Sigmoid colon (tissue), 7 donors: ENCODE data around the gene IGF2R. TPM values are rescaled to one million over a fixed set of nuclear protein-coding genes. Genes with fewer than 3 reads are reported as not detected.

Experiments
- DNase-seq: peaks from one replicate; pipeline ENCODE4 v3.0.0-alpha.2; 2019
- H3K27ac ChIP-seq, 4 donors: fragments of 200-600 bp; sonication (generic); one replicate each; pipeline ENCODE4 v1.5.1; 2016 to 2019; ENCODE audit warnings: mild to moderate bottlenecking in 1 of 4
- H3K27me3 ChIP-seq, 3 donors: fragments of 200-600 bp; sonication (generic); one replicate each; pipeline ENCODE4 v1.5.1; 2019; ENCODE audit warnings: mild to moderate bottlenecking in 1 of 3
- H3K36me3 ChIP-seq, 4 donors: fragments of 200-600 bp; sonication (generic); one replicate each; pipeline ENCODE4 v1.5.1; 2016 to 2019
- H3K4me1 ChIP-seq, 4 donors: fragments of 200-600 bp; sonication (generic); one replicate each; pipeline ENCODE4 v1.5.1; 2017 to 2019
- H3K4me3 ChIP-seq, 4 donors: fragments of 200-600 bp; sonication (generic); one replicate each; pipeline ENCODE4 v1.5.1; 2017 to 2019; ENCODE audit warnings: mild to moderate bottlenecking in 2 of 4, moderate library complexity in 1 of 4
- H3K9me3 ChIP-seq, 4 donors: fragments of 200-600 bp in 3 of 4; sonication (generic) in 3 of 4; one replicate each; pipeline versions ENCODE4 v1.5.1 to v1.6.1; 2013 to 2019
- CTCF ChIP-seq, 4 experiments: fragments of 450-650 bp in 3 of 4; fragments of 200-600 bp in 1 of 4; IDR thresholded peaks; one replicate each; pipeline ENCODE4 v1.5.1; 2016 to 2019; ENCODE audit warnings: antibody characterized with exemption in 4 of 4, mild to moderate bottlenecking in 3 of 4, moderate library complexity in 2 of 4
- EP300 ChIP-seq, 4 donors: sonication (generic); formaldehyde crosslinking; IDR thresholded peaks; one replicate each; pipeline ENCODE4 v1.6.1; 2017; ENCODE audit warnings: antibody characterized with exemption in 4 of 4
- POLR2A ChIP-seq, 2 donors: fragments of 450-650 bp; IDR thresholded peaks; one replicate each; pipeline ENCODE4 v1.6.1; 2016; ENCODE audit warnings: antibody characterized with exemption in 2 of 2, mild to moderate bottlenecking in 2 of 2, moderate library complexity in 2 of 2
- POLR2AphosphoS5 ChIP-seq, 4 donors: sonication (generic); formaldehyde crosslinking; IDR thresholded peaks; one replicate each; pipeline ENCODE4 v1.6.1; 2017; ENCODE audit warnings: antibody characterized with exemption in 4 of 4
- WGBS, 2 donors: extraction: QIAGEN DNeasy Blood & Tissue Kit; methylation state at CpG; one replicate each; pipeline ENCODE4 v1.1.7; 2013; 5-methylcytosine and 5-hydroxymethylcytosine counted together
- intact Hi-C: fragments of 100-400 bp; cut with DNase I; formaldehyde crosslinking; loops from one replicate; pipeline ENCODE4 v1.15.1; 2023
- polyA plus RNA-seq, 3 donors: library from polyadenylated mRNA; stranded (reverse); fragments of 200-250 nt; gene quantifications; one replicate each; pipeline ENCODE4 v1.2.3, GENCODE V29; 2013
- total RNA-seq, 4 donors: library from RNA; depleted of rRNA; stranded (reverse); fragments of >200 nt; gene quantifications; one replicate each; pipeline ENCODE4 v1.1.0, GENCODE V29; 2016
- donor health status: healthy with polysubstance abuse.
- donor health status: Bipolar disorder and iron deficiency.
- donor health status: healthy.

Gene IGF2R
- total and polyA plus RNA-seq, 7 donors, result 3.6 to 80.9 (median 41.3) TPM

DNA sequence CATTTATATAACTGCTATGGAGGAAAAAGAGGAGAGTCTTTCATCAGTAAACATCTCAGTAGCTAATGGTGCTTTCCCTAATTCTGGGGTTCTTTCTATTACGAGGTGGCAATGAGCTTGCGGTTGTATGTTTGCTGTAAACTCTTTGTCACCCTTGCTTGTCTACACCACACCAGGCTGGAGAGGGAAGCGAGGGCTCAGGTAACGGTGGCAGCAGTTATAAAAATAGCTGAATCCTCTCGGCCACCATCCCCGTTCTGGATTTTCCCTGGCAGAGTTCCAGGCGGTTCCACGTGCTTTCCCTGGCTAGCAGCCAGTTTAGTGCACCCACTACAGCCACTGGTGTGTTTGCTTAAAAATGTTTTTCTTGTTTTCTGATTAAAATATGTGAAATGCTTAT, 39.1 kb upstream of the IGF2R start:
- H3K4me1 ChIP-seq, result no peaks in the 10 kb centered on the region
- no peak for TF ChIP-seq CTCF (IDR thresholded peaks at IDR 0.05)
- no peak for TF ChIP-seq EP300 (IDR thresholded peaks at IDR 0.05)
- no peak for TF ChIP-seq POLR2A (IDR thresholded peaks at IDR 0.05)
- TF ChIP-seq POLR2AphosphoS5 (IDR thresholded peaks at IDR 0.05), result no peak
- WGBS, 2 donors, result 11 to 34% methylated on average over 8 of the region's 8 CpGs
- no peak overlapping the region for H3K27ac ChIP-seq
- no peak overlapping the region for H3K4me3 ChIP-seq
- intact Hi-C loops, result no loop called here
- no peaks in the 10 kb centered on the region for H3K27me3 ChIP-seq
- no peak for DNase-seq
- no peaks in the 10 kb centered on the region for H3K9me3 ChIP-seq
- H3K36me3 ChIP-seq, result no peaks in the 10 kb centered on the region

- TF ChIP-seq POLR2AphosphoS5 (IDR thresholded peaks at IDR 0.05), result no peak
- no peak for TF ChIP-seq CTCF (IDR thresholded peaks at IDR 0.05)
- no peak for TF ChIP-seq POLR2A (IDR thresholded peaks at IDR 0.05)
- no peak for TF ChIP-seq EP300 (IDR thresholded peaks at IDR 0.05)
- intact Hi-C loops, result no loop called here
- WGBS, 2 donors, result 86 to 90% methylated on average over 3 of the region's 3 CpGs
Observed at GRCh38 chr6:159931112-159931511, 37.8 kb upstream of the IGF2R start.

DNA sequence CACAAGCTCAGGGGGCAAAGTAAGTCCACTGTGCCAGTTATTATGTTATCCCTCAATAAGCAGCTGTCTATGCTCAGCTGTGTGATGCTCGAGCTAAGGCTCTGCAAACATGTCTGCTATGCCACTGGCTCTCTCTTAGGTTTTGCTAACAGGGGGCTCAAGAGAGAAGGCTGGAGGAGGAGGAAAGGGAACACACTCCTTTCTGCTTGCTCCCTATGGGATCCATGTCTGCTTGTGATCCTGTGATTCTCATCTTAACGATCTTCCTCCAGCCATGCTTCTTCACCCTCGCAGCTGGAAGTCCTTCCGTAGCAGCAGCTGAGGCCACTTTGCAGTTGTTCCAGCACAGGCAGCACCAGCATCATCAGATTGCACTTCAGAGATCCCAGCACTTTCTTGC, 37.0 kb upstream of the IGF2R start:
- no peak overlapping the region for H3K4me3 ChIP-seq
- peaks cover 0 to 7% (median 0%) of the 10 kb centered on the region in 4 donors for H3K9me3 ChIP-seq
- WGBS, 2 donors, result 76 to 84% methylated on average over 4 of the region's 4 CpGs
- no peak for DNase-seq
- H3K36me3 ChIP-seq, result no peaks in the 10 kb centered on the region
- intact Hi-C loops, result no loop called here
- H3K27ac ChIP-seq, result no peak overlapping the region
- TF ChIP-seq POLR2A (IDR thresholded peaks at IDR 0.05), result no peak
- no peak for TF ChIP-seq POLR2AphosphoS5 (IDR thresholded peaks at IDR 0.05)
- TF ChIP-seq EP300 (IDR thresholded peaks at IDR 0.05), result no peak
- TF ChIP-seq CTCF (IDR thresholded peaks at IDR 0.05), result no peak
- H3K27me3 ChIP-seq, result no peaks in the 10 kb centered on the region
- H3K4me1 ChIP-seq, result no peaks in the 10 kb centered on the region

More at GRCh38 chr6:159931112-159931511, 37.8 kb upstream of the IGF2R start:
- Histone ChIP-seq H3K27me3 (no peaks in the 10 kb centered on the region), H3K4me1 (no peaks in the 10 kb centered on the region), H3K9me3 (peaks cover 0 to 7% (median 0%) of the 10 kb centered on the region in 4 donors), H3K27ac (no peak overlapping the region), H3K36me3 (no peaks in the 10 kb centered on the region), H3K4me3 (no peak overlapping the region)
- no peak for DNase-seq

GRCh38 chr6:159933077-159933476, 35.8 kb upstream of the IGF2R start:
- H3K4me3 ChIP-seq, result no peak overlapping the region
- H3K9me3 ChIP-seq, result peaks cover 0 to 7% (median 0%) of the 10 kb centered on the region in 4 donors
- WGBS, 2 donors, result 91 to 94% methylated on average over 1 of the region's 1 CpG
- H3K27me3 ChIP-seq, result no peaks in the 10 kb centered on the region
- no peak for DNase-seq
- TF ChIP-seq EP300 (IDR thresholded peaks at IDR 0.05) (no peak), CTCF (IDR thresholded peaks at IDR 0.05) (no peak), POLR2A (IDR thresholded peaks at IDR 0.05) (no peak), POLR2AphosphoS5 (IDR thresholded peaks at IDR 0.05) (no peak)
- intact Hi-C loops, result no loop called here
- no peaks in the 10 kb centered on the region for H3K36me3 ChIP-seq
- H3K4me1 ChIP-seq, result no peaks in the 10 kb centered on the region
- no peak overlapping the region for H3K27ac ChIP-seq

DNA sequence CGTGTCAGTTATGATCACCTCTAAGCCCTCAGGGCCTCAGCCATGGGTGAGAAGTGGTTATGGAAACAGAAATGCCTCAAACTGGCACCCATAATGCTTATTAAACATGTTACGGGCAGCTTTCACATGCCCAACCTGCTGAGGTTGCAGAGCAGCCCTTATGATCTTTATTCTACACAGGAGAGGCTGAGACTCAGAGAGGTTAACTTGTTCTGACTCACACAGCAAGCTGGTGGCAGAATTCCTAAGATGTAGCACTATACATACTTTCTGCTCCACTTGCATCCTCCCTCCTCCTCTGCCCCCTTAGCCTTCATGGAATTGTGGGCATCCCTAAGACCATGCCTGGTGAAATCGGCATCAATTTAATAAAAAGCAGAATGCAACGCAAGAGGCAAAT, 34.7 kb upstream of the IGF2R start:
- Histone ChIP-seq H3K4me1 (no peaks in the 10 kb centered on the region), H3K36me3 (no peaks in the 10 kb centered on the region), H3K4me3 (no peak overlapping the region), H3K27ac (no peak overlapping the region), H3K9me3 (peaks cover 0 to 7% (median 0%) of the 10 kb centered on the region in 4 donors), H3K27me3 (no peaks in the 10 kb centered on the region)
- intact Hi-C loops, result no loop called here
- DNase-seq, result no peak
- WGBS, 2 donors, result 93% methylated on average over 4 of the region's 4 CpGs
- no peak for TF ChIP-seq POLR2A (IDR thresholded peaks at IDR 0.05)
- TF ChIP-seq EP300 (IDR thresholded peaks at IDR 0.05), result no peak
- TF ChIP-seq POLR2AphosphoS5 (IDR thresholded peaks at IDR 0.05), result no peak
- TF ChIP-seq CTCF (IDR thresholded peaks at IDR 0.05), result no peak
